ENCODE results near the gene TAS2R43. TPM values are rescaled to one million over a fixed set of nuclear protein-coding genes. Genes with fewer than 3 reads are reported as not detected.

TAS2R43 gene
- total and polyA plus RNA-seq, 2 of the 8 experiments (the other 6 are each of a cell fraction or from before 2014, with no cell fraction given): 0.18 TPM; not detected in 1

DNA sequence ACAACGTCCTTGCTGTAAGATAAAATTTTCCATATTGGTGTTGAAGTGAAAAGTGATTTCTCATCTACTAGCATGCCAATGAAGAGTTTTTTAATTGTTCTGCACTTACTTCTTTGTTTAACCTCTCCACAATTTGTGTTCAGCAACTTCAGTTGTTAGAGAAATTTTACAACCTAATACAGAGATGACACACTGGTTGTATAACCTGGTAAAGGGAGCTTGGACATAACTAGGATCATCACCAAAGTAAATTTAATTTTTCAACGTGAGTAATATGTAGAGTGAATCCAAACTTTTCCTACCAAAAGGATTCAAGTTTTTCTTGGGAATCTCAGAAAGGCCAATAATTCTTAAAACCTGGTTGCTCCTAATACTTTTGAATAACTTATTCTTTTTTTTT is 13.4 kb upstream of the TAS2R43 start:
- no peak for DNase-seq (ENCODE audit: low read depth in 1 of 2, low spot score in 2 of 2)
- Histone ChIP-seq H3K4ac (replicated peaks; ENCODE audit: insufficient read length, low read depth, low read length) (no peak overlapping the region), H2AK5ac (ENCODE audit: low read depth, low read length) (no peak overlapping the region), H3K23ac (ENCODE audit: insufficient read length) (no peak overlapping the region), H3K79me1 (ENCODE audit: low read depth, low read length) (no peaks in the 10 kb centered on the region; the same call in 1 of the 2 replicates), H2BK120ac (replicated peaks; ENCODE audit: low read depth, low read length) (no peak overlapping the region), H2BK5ac (ENCODE audit: low read depth, low read length) (no peak overlapping the region), H4K8ac (ENCODE audit: extremely low read depth, insufficient read depth, low read length) (no peak overlapping the region), H2BK20ac (ENCODE audit: low read length) (no peak overlapping the region), H3K27me3 (replicated peaks in 1 of 4; ENCODE audit: control insufficient read depth in 3 of 4, extremely low read depth in 1 of 4, insufficient read depth in 3 of 4, low read length in 3 of 4) (no peaks in the 10 kb centered on the region), H4K91ac (replicated peaks; ENCODE audit: insufficient read length, low read length) (no peak overlapping the region), H3K27ac (ENCODE audit: low read depth, low read length) (no peak overlapping the region), H3K18ac (ENCODE audit: extremely low read depth, low read length) (no peak overlapping the region), H3K9me3 (ENCODE audit: insufficient read depth in 2 of 2, low read depth in 1 of 2, low read length in 1 of 2) (no peaks in the 10 kb centered on the region; a peak in 1 of 4 replicates), H3K56ac (replicated peaks; ENCODE audit: insufficient read length, low read depth, low read length) (no peak overlapping the region), H3K4me3 (ENCODE audit: extremely low read depth in 1 of 4, insufficient read depth in 2 of 4, low read depth in 3 of 4, low read length in 4 of 4) (no peak overlapping the region), H4K5ac (ENCODE audit: insufficient read length, low read depth, low read length) (no peak overlapping the region), H2AFZ (ENCODE audit: low read length) (no peak overlapping the region), H2BK15ac (ENCODE audit: low read length) (no peak overlapping the region), H3K4me1 (replicated peaks in 1 of 4; ENCODE audit: control insufficient read depth in 3 of 4, insufficient read depth in 4 of 4, low read length in 3 of 4) (no peaks in the 10 kb centered on the region), H3K79me2 (ENCODE audit: control insufficient read depth in 1 of 2, insufficient read depth in 2 of 2, low read length in 2 of 2) (peaks cover 3 to 56% of the 10 kb centered on the region in 2 experiments; a peak in 2 of 4 replicates), H3K36me3 (ENCODE audit: control insufficient read depth in 2 of 4, insufficient read depth in 4 of 4, low read length in 3 of 4) (0 out of 8 replicates have a peak, but pooled peaks cover 0 to 5% (median 0%) of the 10 kb centered on the region in 4 experiments), H3K4me2 (ENCODE audit: insufficient read depth in 1 of 2, low read depth in 2 of 2, low read length in 2 of 2) (no peak overlapping the region), H3K9ac (replicated peaks in 1 of 4; ENCODE audit: extremely low read depth in 1 of 4, low read depth in 3 of 4, low read length in 3 of 4) (no peak overlapping the region), H4K20me1 (replicated peaks in 1 of 2; ENCODE audit: control insufficient read depth in 1 of 2, insufficient read depth in 2 of 2, low read length in 2 of 2) (no peaks in the 10 kb centered on the region), H3K14ac (ENCODE audit: insufficient read length) (no peak overlapping the region), H3K23me2 (ENCODE audit: low read depth, low read length) (no peaks in the 10 kb centered on the region), H2BK12ac (ENCODE audit: low read depth, low read length) (no peak overlapping the region)
- no peak for TF ChIP-seq SIRT6 (IDR thresholded peaks at IDR 0.05; ENCODE audit: low read length)
- no peak for TF ChIP-seq TAF1 (IDR thresholded peaks at IDR 0.05; ENCODE audit: low read depth, low read length)
- TF ChIP-seq CHD1 (IDR thresholded peaks at IDR 0.05; ENCODE audit: low read depth, low read length): no peak
- no peak for TF ChIP-seq EZH2 (IDR thresholded peaks at IDR 0.05; ENCODE audit: low read depth, low read length, severe bottlenecking)
- POLR2A ChIA-PET (ENCODE audit: partially characterized antibody): no interaction called here
- no peak for FAIRE-seq
- WGBS, 2 experiments (ENCODE audit: extremely low coverage in 1 of 2, insufficient coverage in 1 of 2, insufficient read length in 1 of 2, insufficient replicate concordance in 2 of 2, low coverage in 1 of 2, low lambda C conversion rate in 2 of 2, missing lambda C conversion rate in 1 of 2): 58% methylated on average over 2 of the region's 2 CpGs; no CpG with 5 or more reads in 1 of the 2 experiments
- CTCF ChIA-PET (ENCODE audit: partially characterized antibody): no interaction called here

All from H1 (cell line).